ENCODE data around the gene USP20.
"Not testable (repeated sequence)": the region's sequence is repeated elsewhere in the genome, so short reads cannot be mapped to it uniquely, and the experiment has no call there.

The USP20 gene

DNA sequence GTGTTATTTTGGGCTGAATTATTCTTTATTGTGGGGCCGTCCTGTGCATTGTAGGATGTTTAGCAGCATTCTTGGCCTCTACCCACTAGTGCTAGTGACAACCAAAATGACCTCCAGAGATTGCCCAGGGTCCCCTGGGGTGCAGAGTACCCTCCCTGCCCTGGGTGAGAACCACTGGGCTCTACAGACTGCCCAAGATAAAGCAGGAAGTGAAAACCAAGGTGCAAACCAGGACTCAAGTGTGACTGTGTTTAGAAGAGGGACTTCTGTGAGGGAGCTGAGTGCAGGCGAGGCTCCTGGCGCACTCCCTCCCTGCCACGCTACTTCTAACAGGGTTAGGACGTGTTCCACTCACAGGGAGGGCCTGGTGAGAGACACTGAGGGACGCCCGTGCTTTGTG, 41.6 kb downstream of the USP20 start:
- no peak for DNase-seq

DNA sequence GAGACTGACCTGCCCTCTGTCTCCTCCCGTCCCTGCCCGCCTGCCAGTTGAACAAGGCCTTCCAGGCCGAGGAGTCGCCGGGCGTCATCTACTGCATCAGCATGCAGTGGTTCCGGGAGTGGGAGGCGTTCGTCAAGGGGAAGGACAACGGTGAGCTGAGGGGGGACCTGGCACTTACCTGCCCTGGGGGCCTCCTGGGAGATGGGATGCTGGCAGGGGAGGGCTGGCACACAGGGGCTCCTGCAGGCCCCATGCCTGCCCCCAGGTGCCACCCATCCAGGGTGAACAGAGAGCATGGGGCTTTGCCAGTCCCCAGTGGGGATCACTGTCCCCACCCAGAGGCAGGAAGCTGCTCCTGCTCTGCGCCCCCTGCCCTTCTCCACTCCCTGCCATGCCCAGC, 43.0 kb downstream of the USP20 start:
- DNase-seq = no peak

DNA sequence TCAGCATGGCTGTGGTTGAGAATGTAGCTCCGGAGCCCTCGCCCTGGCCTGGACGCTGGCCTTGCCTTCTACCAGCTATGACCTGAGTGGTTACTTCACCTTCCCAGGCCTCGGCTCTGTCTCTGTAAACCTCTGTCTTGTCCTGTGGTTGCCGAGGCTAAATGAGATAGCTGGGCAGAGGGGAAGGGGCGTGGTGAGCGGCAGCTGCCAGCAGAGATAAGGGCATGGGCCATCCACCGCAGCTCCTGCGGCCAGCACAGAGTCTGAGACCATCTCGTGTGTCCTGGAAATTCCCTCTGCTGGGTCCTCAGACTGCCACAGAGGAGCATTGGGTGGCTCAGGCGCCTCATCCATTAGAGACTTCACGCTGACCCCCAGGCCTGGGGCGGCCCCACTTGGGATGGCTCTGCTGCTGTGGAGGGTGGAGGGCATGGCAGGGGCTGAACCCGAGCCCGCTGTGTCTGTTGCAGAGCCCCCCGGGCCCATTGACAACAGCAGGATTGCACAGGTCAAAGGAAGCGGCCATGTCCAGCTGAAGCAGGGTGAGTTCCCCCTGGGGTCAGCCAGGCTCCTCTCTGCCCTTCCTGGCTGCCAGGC, 43.9 kb downstream of the USP20 start:
- DNase-seq = no peak

DNA sequence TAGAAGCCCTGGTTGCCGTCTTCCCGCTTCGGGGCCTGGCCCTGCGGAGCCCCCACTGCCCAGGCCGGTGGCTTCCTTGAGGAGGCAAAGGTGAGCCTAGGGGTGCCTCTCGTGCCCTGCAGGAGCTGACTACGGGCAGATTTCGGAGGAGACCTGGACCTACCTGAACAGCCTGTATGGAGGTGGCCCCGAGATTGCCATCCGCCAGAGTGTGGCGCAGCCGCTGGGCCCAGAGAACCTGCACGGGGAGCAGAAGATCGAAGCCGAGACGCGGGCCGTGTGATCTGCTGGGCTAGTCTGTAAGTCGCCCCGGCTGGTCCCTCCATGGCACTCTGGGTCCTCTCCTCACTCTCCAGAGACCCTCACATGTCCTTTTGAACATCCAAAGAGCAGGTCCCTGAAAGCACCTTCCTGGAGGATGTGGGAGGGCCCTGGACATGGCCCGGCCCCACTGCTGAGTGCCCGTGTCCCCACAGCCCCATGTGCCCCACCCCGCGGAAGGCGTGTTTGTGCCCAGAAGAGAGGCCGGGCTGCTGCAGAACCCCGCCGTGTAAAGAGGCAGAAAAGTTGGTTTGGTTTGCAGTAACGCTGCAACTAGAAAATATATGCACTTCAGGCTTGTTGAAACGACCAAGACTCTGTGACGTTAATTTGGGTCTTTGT, 44.9 kb downstream of the USP20 start:
- no peak for DNase-seq

DNA sequence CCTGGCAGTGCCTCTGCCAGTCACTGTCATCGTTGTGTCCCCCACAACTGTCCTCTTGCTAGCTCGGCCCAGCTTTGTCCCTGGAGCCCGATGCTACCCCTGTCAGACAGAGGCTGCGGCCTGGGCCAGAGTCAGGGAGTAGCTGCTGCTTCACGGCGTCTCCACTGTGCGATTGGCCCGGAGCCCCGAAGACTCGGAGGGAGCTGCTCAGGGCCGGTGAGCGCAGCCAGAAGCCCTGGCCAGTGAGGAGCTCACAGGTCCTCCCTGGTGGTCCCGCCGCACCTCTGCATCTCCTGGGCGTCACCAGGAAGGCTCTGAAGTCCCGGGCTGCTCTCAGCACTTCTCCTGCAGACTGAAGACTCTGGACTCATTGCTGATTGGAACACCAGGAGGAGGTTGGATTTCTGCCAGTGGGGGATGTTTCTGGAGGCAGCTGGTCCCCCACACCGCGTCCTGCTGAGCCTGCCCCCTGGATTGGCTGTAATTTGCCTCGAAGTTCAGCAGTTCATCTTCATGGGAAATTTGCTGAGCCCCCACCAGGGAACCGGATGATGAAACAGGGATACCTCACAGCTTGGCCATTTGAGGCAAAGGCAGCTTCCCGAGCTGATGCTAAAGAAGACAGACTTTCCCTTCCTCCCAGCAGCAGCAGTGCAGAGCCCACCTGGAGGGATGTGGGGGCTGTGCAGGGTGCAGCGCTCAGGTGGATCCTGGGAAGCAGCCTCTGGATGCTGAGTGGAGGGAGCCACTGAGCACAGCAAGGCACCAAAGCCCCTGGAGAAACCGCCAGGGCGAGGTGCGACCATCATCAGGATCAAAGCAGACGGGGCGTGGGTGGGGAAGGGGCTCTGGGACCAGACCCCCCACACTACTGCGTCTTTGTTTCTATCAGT, 45.6 kb downstream of the USP20 start:
- DNase-seq = no peak

DNA sequence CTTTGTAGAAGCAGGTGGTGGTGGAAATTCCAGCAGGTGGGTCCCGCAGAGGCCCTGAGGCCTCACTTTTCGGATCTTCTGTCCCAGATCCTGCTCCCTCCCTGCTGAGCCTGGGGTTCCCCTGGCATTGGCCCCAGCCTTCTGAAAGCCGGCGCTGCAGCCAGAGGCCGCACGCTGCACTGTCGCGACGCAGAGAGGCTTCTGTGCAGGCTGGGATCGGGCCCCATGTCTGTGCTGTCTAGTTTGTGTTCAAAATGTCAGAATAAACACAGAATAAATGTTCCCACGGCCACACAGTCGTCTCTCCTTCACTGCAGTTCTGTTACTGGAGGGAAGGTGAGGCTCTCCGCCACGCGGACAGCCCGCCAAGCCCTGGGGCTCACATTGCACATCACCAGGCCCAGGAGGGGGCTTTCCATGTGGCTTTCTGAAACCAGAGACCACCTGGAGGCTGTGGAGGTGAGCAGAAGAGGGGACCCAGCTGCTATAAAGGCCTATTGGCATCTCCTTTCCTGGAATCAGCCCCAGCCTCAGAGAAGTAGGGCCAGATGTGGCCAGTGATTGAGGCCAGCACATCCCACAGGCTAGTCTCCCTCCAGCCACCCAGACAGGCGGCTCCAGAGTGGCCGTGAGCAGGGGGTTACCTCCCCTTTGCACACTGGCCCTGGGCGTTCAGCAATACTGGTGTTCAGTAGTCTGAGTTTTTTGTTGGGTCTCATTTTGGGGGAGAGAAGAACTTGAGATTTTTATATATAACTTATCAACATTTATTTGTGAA, 46.5 kb downstream of the USP20 start:
- DNase-seq = no peak

DNA sequence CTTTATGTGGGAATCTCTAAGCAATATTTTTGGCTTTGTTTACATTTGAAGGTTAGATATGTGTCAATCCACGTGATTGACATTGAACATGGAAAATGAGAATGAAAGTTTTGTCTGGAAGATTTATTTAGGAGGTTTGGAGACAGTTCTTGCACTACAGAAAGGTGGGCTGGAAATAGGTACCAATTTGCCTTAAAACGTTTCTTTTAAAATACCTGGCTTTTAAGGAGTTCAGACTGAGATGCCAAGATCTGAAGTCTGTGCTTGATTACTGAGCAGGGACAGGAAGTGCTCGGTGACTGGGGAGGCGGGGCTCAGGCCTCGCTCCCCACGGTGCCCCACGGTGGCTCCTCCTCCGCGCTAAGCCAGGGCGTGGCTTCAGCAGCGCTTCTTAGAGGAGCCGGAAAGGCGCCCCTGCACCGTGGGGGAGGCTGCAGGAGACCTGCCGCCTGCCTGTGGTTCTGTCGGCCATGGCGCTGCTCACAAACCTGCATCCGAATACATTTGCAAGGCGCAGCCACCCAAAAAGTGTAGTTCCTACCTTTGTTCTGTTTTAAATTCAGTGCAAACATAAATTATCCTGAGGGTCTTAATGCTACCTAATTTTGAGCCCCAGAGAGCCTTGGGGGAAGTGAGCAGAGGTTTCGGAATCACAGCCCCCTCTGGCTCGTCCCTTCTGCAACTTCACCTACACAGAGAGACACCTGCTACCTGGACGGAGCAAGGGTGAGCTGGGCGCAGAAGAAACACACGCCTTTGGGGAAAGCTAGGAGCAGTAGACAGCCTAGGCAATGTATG, 49.2 kb downstream of the USP20 start:
- no peak for DNase-seq

DNA sequence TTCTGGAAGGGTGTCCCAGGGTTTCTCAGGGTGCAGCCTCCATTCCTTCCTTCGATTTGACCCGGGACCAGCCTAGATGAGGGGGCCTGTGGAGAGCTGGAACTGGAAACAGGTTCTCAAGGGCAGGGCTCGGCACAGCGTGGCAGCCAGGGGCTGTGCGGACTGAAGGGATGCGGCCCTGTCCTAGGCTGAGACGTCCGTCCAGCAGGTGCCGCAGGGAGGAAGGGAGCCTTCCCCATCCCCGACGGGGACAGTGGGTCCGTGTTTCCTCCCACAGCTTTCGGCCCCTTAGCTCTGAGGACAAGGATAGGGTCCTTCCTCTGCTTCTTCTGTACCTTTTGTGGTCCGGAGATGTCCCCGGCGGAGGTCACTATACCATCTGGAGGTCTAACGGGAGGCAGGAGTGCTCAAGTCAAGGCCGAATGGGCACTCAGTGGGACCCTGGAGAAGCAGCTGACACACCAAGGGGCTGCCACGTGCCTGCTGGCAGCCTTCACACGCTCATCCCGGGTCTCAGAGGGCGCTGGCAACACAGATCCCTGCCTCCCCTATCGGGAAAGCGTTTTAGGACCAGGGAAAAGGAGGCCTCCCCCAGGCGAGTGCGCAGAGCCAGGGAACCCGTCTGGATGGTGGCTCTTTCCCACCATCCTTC, 49.9 kb downstream of the USP20 start:
- no peak for DNase-seq

DNA sequence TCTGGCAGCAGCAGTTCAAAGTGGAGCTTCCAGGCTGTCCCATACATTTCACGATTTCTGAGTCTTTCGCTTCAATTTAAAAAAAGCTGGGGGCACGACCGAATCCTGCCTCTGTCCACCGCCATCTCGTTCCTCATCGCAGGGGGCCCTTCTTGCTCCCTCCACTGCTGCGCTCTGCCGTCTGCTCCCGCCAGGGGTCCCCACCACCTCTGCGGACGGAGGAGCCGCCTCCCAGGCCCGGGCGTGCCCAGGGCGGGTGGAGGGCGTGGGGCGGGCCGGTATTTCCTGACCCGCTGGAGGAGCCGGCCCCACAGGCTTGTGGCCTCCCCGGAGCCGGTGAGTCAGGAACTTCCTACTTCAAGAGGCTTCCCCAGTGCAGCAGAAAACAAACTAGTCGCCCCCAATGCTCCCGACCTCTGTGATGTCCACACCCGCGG, 50.4 kb downstream of the USP20 start:
- DNase-seq = no peak

DNA sequence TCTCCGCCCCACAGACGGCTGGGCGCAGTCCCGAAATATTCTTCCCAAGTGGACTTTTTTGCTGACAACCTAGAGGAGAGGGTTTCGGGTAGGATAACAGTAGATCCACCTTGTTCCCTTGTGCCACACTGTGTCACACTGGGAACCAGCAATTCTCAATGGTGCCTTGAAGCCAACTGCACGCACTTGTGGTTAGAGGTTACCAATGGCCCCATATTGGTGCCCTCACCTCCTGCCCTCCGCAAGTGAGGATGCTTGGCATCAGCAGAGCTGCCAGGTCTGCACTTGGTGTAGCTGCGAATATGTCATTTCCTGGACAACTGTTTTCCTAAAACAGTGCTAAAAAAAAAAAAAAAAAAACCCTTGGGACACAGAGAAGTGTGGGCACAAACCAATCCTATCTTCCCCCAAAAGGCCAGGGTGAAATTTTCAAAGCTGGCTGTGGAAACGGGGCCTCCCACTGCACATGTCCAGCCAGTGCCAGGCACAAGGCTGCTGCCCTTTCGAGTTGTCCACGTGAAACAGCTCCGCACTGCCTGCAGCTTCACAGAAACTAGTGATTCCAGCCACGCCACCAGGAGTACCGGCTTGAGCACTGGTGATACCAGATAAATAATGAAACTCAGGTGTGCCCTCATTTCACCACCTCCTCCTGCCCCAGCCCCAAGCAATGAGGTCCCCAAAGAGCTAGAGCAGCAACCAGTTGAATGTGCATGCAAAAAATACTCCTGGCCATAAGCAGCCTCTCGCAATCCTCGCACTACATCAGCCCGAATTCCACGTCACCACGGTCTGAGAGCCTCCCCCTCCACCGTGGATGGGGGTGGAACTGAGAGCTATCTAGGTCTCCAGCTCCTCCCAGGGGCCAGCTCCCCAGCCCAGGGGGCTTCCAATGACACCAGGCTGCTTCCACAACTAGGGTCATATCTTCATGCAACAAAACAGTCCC, 51.2 kb downstream of the USP20 start:
- DNase-seq = no peak

DNA sequence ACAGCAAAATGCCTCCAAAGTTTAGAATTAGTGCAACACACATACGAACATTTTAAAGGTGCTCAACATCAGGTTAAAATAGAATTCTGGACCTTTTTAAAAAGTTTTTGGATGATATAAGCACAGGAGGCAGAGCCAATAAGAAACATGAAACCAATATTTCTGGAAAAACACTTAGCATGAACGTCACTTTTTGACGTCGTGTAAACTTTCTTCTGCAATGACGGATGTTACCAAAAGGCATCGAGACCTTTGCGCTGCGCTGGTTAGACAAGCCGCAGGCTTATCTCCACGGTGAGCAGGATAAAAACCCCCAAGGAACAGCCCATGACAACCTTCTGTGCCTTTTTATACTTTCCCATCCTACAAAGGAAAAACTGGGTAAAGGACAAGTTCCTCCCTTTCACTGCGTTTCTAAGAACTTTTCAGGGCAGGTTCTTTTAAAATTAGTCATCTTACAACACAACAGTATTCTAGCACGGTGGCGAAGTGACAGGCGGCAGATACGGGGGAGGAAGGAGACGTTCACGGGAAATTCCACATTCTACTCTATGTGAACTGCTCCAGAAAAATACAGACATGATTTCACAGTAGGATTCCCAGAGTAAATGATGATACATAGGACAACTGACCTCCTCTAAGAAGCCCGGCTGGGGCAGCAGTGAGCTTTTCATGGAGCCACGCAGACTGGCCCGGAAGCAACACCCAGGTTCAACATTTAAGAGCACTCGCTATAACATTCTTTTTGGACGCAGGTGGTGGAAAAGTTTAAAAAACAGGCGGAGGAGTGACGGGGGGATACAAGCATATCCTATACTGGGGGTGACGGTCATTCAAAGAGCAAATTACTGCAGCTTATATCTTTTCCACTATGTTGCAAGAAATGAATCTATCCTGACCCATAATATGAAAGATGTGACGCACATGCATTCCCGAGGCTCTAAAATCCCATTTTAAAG, 52.4 kb downstream of the USP20 start:
- no peak for DNase-seq

DNA sequence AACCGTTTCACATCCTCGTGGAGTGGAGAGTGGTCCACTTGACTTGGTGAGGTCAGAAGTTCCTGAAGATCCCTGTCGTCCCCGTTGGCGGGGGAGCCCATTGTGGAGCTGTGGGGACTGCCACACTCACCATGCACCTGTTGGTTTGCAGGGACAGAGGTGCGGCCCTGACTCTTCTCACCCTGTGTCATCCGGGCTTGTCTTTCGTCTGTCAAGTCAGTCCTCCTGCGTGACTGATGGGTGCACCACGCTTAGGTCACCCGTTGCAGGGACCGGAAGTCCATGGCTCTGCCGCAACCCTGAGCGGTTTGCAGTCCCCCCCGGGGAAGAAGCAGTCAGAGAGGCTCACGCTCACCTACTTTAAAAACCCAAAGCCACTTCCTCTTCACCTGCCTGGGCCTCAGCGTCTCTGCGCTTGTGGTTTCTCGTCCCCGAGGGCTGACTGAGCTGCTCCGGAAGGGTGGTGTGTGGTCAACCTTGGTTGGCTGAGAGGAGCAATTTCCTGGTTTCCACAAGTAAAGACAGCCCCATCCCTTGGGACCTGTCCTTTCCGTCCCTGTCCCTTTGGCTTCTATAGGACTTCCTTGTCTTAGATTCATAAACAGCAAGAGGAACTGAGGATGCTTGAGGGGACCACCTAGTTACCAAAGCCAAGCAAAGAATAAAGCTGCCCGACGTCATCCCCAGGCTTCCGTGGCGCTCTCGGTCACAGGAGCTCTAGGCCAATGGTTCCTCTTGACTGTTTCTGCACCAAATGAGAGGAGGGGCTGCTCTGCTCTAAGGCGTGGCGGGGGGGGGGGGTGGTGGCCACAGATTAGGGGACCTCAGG, 53.2 kb downstream of the USP20 start:
- no peak for DNase-seq

DNA sequence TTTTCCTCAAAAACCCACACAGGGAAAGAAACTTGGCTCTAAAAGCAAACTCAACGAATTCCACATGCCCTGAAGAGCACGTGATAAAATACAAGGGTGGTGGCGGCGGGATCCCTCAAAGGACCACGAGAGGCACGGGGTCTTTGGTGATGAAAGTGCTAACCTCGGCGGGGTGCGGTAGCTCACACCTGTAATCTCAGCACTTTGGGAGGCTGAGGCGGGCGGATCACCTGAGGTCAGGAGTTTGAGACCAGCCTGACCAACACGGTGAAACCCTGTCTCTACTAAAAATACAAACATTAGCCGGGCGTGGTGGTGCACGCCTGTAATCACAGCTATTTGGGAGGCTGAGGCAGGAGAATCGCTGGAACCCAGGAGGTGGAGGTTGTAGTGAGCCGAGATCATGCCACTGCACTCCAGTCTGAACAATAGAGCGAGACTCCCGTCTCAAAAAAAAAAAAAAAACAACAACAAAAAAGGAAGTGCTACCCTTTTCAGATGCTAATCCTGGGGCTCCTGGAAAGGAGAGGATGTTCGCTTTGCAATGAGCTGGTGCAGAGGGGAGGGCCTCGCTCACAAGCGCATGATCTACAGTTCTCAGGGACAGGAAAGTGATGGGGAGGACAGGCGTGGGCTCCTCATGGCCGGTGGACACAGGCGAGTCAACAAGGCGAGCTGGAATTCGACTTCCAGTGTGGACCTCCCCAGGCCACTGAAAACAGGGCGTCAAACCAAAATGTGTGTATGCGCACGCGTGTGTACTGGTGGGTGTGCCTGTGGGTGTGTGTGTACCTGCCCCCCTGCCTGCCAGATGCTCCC, 54.1 kb downstream of the USP20 start:
- no peak for DNase-seq

DNA sequence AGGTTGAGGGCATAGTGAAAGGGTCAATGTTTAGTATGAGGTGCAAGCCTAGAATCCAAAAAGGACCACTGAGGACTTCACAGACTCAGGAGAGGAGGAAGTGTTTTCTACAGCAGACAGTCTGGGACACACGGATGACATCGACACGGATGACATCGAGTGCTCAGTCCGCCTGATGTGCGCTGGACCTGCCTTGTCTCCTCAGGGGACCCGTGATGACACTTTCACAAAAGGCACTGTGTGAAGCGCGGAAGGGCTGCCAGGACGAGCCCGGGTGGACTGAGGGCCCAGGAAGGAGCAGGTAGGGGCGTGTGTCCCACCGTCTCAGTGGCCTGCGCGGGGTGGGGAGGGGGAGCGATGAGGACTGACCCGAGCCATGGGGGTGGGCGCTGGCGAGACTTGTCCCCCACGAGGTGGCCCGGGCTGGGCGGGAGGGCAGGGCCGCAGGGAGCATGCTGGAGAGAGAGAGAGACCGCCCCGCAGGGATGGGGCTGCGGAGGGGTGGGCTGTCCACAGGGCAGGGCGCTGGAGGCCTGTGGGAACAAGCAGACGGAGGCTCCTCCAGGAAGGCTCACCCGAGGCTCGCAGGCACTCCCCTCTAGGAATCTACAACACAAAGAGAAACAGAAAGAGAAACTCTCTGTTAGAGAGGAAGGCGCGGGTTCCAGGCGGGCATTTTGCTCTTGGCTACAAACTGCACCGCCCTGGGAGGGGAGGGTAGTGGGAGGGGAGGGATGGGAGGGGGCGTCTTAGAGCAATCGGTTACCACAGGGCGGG, 54.9 kb downstream of the USP20 start:
- DNase-seq = no peak

DNA sequence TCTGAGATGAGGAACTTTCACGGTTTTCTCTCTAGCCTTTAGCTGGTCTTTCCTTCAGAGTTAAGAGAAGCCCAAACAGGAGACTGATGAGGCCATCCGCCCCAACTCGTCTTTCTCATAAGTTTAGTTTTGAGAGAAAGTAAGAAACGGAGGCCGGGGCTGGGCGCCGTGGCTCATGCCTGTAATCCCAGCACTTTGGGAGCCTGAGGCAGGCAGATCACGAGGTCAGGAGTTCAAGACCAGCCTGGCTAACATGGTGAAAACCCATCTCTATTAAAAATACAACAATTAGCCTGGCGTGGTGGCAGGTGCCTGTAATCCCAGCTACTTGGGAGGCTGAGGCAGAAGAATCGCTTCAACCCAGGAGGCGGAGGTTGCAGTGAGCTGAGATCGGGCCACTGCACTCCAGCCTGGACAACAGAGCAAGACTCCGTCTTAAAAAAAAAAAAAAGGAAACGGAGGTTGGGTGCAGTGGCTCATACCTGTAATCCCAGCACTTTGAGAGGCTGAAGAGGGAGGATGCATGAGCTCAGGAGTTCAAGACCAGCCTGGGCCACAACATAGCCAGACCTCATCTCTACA, 55.6 kb downstream of the USP20 start:
- not testable (repeated sequence) for DNase-seq

DNA sequence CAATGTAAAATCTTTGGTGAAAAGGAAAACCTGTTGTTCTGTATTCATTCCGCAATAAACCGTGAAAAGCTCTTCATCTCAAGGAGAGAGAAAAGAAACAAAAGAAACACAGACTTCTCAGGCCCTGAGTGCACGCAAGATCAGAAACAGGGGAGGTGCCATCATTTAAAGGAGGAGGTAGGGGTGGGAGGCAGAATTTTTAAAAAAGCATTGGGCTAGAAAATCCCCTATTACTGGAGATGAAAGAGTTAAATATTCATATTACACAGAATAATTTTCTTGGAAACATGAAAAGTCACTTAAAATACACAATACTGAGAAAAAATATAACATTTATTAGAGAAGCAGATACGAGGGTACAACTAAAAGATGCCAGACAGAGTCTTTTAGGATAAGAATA, 56.3 kb downstream of the USP20 start:
- no peak for DNase-seq

Data from NCI-H187 treated with DMSO at 0.1 percent for 48 hours (cell line).